GM19468 (cell line): ENCODE measurements around the gene CCDC32.

Experiments used
- ATAC-seq: cut with Tn5 transposase; IDR thresholded peaks from one replicate; pipeline ENCODE4 v1.9.1; 2021; ENCODE audit warnings: mild to moderate bottlenecking, moderate library complexity, moderate number of reproducible peaks; ENCODE audit not compliant: unreplicated experiment; ENCODE audit errors: extremely low read depth

Gene CCDC32

DNA sequence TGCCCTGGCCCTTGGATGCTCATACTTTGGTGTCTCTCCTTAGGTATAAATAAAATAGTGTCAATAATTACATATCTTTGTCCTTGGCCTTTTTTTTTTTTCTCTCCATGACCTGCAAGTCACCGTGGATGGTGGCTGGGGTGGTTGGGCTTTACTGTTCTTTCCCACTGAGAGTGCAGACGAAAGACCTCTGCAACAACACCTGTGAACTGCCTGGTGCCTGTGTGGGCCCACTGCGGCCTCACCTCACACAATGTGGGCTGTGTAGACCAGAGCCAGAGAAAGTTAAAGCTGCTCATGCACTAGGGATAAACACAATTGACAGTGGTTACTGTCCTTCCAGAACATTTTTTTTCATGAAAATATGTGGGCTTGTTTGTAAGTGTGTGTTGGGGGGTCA lies 39.0 kb downstream of the CCDC32 start:
- ATAC-seq = no peak

DNA sequence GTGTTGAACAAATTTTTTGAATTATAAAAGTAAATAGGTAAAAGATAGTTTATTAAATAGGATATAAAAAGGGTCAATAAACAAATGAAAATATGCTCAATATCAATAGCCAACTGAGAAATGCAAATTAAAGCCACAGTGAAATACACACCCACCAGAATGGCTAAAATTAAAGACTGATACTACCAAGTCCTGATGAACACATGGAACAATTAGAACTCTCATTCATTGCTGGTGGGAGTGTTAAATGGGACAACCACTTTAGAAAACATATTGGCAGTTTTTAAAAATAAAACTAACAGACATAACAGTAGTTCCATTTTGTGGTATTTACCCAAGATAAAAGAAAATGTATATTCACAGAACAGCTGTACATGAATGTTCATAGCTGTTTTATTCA lies 41.2 kb downstream of the CCDC32 start:
- no peak for ATAC-seq

DNA sequence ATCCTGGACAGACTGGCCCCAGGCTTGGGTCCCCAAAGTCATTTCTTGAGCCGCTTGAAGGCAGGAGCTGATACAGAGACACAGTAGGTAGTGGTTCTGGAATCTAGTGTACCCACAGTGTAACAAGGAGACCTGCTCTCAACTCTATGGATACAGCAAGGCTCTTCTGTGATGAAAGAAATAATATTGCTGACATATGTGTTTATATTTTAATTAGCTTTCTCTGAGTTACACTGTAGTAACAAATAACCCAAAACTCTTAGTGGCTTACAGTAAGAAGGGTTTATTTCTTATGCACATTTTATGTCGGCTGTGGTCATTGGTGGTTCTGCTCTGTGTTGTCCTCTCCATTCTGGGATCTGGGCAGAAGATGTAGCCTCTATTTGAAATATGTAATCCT lies 48.5 kb downstream of the CCDC32 start:
- ATAC-seq = no peak

DNA sequence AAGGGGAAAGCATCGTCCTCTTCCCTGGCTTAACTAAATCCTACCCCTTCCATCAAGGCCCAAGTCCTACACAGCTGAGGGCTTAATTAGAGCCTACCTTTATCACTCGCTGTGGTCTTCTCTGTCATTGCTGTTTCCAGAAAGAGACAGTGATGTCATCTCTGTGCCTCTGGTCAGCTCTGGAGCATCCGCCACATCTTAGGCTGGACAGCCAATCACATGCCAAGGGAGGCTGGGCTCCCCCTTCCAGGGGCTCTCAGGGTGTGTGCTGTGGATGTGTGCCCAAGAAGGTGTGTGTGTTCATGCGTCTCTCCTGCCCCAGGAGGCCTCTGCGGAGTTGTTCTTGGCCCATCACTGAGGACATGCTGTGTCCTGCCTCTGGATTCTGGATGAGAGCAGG lies 51.2 kb downstream of the CCDC32 start:
- ATAC-seq = no peak

DNA sequence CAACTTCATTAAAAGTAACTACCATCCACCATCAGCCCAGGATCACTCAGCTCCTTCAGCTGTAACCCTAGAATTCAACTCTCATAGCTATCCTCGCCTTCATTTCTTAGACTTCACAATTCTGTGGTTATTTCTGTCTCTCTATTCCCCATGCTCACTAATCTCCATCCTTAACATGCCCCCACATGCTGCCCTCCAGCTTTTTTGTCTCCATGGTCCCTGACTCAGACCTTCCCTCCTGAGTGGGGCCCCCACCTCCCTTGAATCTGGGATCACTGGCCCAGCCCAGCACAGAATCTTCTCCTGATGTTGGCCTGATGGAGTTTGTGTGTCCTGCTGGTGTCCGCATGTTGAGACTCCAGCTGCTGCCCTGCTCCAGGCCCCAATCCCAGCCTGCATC lies 52.4 kb downstream of the CCDC32 start:
- no peak for ATAC-seq

DNA sequence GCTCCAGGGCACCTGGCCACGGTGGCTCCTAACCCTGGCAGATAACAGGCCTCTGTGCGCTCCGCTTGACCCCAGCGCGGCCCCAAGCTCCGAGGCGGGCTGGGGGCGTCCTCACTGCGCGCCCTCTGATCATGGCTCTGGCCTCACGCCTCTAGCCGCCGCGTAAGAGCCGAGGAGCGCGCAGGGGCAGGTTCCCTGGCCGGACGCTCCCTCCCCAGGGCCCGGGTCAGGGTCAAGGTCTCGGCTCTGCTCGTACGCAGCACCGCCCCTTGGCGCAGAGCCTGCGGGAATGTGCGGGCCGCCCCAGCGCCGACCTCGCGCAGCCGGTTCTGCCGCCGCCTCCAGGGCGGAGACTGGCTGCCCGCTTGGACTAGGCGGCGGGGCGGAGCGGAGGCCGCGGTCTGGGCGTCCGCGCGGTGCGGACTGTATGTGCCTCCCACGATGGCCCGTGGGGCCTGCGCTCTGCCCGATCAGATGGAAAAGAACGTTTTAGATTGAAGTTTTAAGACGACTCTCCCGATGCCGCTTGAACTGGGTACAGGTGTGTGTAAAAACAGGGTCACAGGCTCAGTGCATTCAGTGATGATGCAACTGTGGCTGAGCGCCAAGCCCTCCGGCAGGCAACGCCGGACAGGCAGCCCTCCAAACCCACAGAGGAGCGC lies 53.2 kb downstream of the CCDC32 start:
- no peak for ATAC-seq

DNA sequence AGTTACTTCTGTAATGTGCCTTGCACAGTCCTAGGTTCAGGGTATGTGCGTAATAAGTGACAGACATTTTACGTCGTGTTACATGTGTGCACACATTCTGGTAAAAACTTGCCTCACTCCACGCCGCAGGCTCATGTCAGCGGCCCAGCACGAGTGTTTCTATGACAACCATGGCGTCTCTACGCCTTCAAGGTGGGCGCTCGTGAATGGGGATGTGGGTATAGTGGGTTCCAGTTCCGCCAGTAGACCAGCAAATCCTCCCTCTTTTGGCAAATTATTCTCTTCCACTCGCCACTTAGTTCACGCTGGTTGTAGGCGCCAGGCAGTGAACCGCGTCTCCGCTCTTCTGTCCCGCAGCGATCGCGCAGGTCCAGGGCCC lies 53.8 kb downstream of the CCDC32 start:
- ATAC-seq = no peak

DNA sequence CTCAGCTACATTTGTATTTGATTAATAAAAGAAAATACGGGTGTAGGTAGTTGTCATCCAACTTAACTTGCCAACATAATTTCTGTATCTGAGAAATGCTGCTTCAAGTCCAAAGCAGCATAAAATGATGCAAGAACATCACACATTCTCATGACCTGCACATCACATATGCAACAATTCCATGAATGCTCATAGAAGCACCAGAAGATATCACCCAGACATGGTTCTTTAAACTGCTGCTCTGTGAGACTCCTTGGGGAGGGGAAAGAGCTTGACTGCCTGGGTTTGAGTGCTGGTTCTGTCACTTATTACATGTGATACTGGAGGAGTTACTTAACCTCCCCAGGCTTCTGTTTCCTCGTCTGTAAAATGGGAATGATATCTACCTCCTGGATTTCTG lies 54.6 kb downstream of the CCDC32 start:
- no peak for ATAC-seq

DNA sequence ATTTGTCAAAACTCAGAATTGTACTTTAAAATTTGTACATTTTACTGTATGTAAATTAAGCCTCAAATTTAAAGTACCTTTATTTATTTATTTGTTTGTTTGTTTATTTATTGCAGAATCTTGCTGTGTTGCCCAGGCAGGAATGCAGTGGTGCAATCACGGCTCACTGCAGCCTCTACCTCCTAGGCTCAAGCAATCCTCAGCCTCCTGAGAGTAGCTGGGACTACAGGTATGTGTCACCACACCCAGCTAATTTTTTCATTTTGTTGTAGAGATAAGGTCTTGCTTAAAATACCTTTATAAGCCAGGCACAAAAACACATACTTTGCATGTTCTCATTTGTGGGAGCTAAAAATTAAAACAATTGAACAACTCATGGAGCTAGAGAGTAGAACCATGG lies 56.6 kb downstream of the CCDC32 start:
- no peak for ATAC-seq

DNA sequence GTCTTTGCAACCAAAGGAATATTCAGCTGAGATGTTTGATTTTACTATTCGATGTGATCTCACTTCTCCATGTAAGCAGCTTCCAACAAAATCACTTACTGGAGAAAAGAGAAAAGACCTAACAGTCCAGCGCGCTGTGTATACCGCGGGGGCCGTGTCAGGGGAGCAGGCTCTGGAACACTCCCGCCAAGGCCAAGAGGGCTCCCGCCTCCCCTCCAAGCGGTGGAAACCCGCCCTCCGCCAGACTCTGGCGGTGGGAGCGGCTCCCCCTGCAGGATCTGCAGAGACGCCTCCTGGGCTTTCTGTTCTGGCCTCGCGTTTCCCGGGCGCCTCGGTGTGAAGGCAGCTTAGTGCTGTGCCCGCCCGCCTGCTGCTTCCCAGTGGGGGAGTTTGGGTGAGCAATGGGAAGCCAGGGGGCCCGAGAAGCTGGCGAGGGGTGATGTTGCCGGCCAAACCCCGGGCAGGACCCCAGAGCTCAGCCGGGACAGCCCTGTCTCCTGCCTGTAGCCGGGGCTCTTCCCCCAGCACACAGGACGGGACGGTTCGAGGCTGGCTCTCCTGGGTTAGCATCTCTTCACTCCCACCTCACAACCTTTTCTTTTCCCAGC lies 57.8 kb downstream of the CCDC32 start:
- no peak for ATAC-seq
